HCT116 (cell line): ENCODE results near the gene GFM1.

ENCODE experiments used
- CEBPB ChIP-seq: IDR thresholded peaks from 2 replicates; pipeline ENCODE4 v1.6.1; 2012; ENCODE audit warnings: low read depth
- CTCF ChIP-seq, 3 experiments: fragments of 200-600 bp in 1 of 3; sonication (generic) in 1 of 3; IDR thresholded peaks in 2 of 3; conservative IDR thresholded peaks in 1 of 3; 2 replicates each; pipeline ENCODE4 v1.5.1; 2012 to 2017; ENCODE audit warnings: low read depth in 2 of 3, low read length in 2 of 3, antibody characterized with exemption in 1 of 3, borderline replicate concordance in 1 of 3, control low read depth in 1 of 3, mild to moderate bottlenecking in 1 of 3, mixed read lengths in 1 of 3, mixed run types in 1 of 3, moderate library complexity in 1 of 3; ENCODE audit not compliant: insufficient read depth in 1 of 3
- EGR1 ChIP-seq: IDR thresholded peaks from 2 replicates; pipeline ENCODE4 v1.6.1; 2012; ENCODE audit warnings: low read depth
- EZH2 ChIP-seq: fragments of 200-600 bp; sonication (generic); IDR thresholded peaks from 2 replicates; pipeline ENCODE4 v1.6.1; 2017; ENCODE audit warnings: antibody characterized with exemption, mixed run types
- EZH2phosphoT487 ChIP-seq: fragments of 200-600 bp; IDR thresholded peaks from 2 replicates; pipeline ENCODE4 v1.6.1; 2018; ENCODE audit warnings: antibody characterized with exemption, borderline replicate concordance
- MAX ChIP-seq: IDR thresholded peaks from 2 replicates; pipeline ENCODE4 v1.6.1; 2012
- POLR2A ChIP-seq: IDR thresholded peaks from 2 replicates; pipeline ENCODE4 v1.7.0; 2011; ENCODE audit warnings: borderline replicate concordance; ENCODE audit not compliant: insufficient read depth, insufficient read length; ENCODE audit errors: extremely low read depth
- POLR2AphosphoS5 ChIP-seq: IDR thresholded peaks from 2 replicates; pipeline ENCODE4 v1.6.1; 2011; ENCODE audit warnings: mild to moderate bottlenecking, low read depth, low read length, moderate library complexity
- RAD21 ChIP-seq: IDR thresholded peaks from 2 replicates; pipeline ENCODE4 v1.6.1; 2012; ENCODE audit warnings: low read depth, mild to moderate bottlenecking
- REST ChIP-seq: IDR thresholded peaks from 2 replicates; pipeline ENCODE4 v1.6.1; 2012; ENCODE audit warnings: low read depth
- SIN3A ChIP-seq: IDR thresholded peaks from 2 replicates; pipeline ENCODE4 v1.6.1; 2012; ENCODE audit warnings: low read depth
- SRF ChIP-seq: IDR thresholded peaks from 2 replicates; pipeline ENCODE4 v1.6.1; 2012; ENCODE audit warnings: low read depth
- YY1 ChIP-seq: IDR thresholded peaks from 2 replicates; pipeline ENCODE4 v1.6.1; 2011; ENCODE audit warnings: low read length, low read depth, moderate library complexity, mild to moderate bottlenecking; ENCODE audit not compliant: insufficient replicate concordance; ENCODE audit errors: extremely low read depth
- ZFX ChIP-seq: fragments of 450-650 bp; IDR thresholded peaks from 2 replicates; pipeline ENCODE4 v1.6.1; 2017

GRCh38 chr3:158660711-158661110 lies 16.4 kb downstream of the GFM1 start:
- TF ChIP-seq CTCF (IDR thresholded peaks at IDR 0.05 in 2 of 3, conservative IDR thresholded peaks at IDR 0.05 in 1 of 3; ENCODE audit: borderline replicate concordance in 1 of 3, insufficient read depth in 1 of 3, low read depth in 2 of 3, low read length in 2 of 3) (no peak), SIN3A (no peak), SRF (no peak), EZH2 (no peak), MAX (no peak), POLR2AphosphoS5 (no peak), ZFX (no peak), YY1 (no peak), POLR2A (no peak), RAD21 (no peak), EZH2phosphoT487 (no peak), EGR1 (no peak), CEBPB (no peak), REST (no peak)
